Urinary bladder (tissue), 4 donors: ENCODE measurements around the gene PARM1. TPM values are rescaled to one million over a fixed set of nuclear protein-coding genes. Genes with fewer than 3 reads are reported as not detected.

Source experiments
- DNase-seq: peaks from one replicate; pipeline ENCODE4 v3.0.0-alpha.2; 2015; ENCODE audit errors: extremely low spot score
- H3K27ac ChIP-seq: one replicate; pipeline ENCODE4 v1.5.1; 2013; ENCODE audit warnings: low read depth, mild to moderate bottlenecking, moderate library complexity
- H3K36me3 ChIP-seq: one replicate; pipeline ENCODE4 v1.6.1; 2013; ENCODE audit warnings: mild to moderate bottlenecking, moderate library complexity; ENCODE audit not compliant: insufficient read depth
- H3K4me1 ChIP-seq: one replicate; pipeline ENCODE4 v1.6.1; 2013; ENCODE audit warnings: mild to moderate bottlenecking, moderate library complexity; ENCODE audit not compliant: insufficient read depth
- H3K4me3 ChIP-seq: one replicate; pipeline ENCODE4 v1.5.1; 2013; ENCODE audit warnings: low read depth, low read length
- WGBS: extraction: QIAGEN DNeasy Blood & Tissue Kit; methylation state at CpG from one replicate; pipeline ENCODE4 v1.1.7; 2013; 5-methylcytosine and 5-hydroxymethylcytosine counted together
- polyA plus RNA-seq: library from polyadenylated mRNA; stranded (reverse); fragments of 200-250 nt; gene quantifications from one replicate; pipeline ENCODE4 v1.2.3, GENCODE V29; 2013
- total RNA-seq: library from RNA; depleted of rRNA; stranded (reverse); fragments of >200 nt; gene quantifications from one replicate; pipeline ENCODE4 v1.2.3, GENCODE V29; 2014
- donor health status: healthy with polysubstance abuse.
- donor health status: healthy.

Gene PARM1
- total and polyA plus RNA-seq, 2 donors: 81.3 to 139 TPM

GRCh38 chr4:74926007-74926406 is 6.9 kb upstream of the PARM1 start:
- WGBS: 81% methylated on average over 1 of the region's 1 CpG
- Histone ChIP-seq H3K4me1 (no peaks in the 10 kb centered on the region), H3K36me3 (no peaks in the 10 kb centered on the region), H3K4me3 (no peak overlapping the region), H3K27ac (no peak overlapping the region)
- DNase-seq: no peak

GRCh38 chr4:74930162-74930561 is 2.8 kb upstream of the PARM1 start:
- Histone ChIP-seq H3K4me3 (no peak overlapping the region), H3K4me1 (no peaks in the 10 kb centered on the region), H3K36me3 (no peaks in the 10 kb centered on the region), H3K27ac (no peak overlapping the region)
- no peak for DNase-seq
- 92% methylated on average over 4 of the region's 4 CpGs for WGBS

- no peaks in the 10 kb centered on the region for H3K4me1 ChIP-seq
- H3K36me3 ChIP-seq: no peaks in the 10 kb centered on the region
- DNase-seq: no peak
- H3K27ac ChIP-seq: no peak overlapping the region
- H3K4me3 ChIP-seq: no peak overlapping the region
- 86% methylated on average over 2 of the region's 2 CpGs for WGBS
Measured at GRCh38 chr4:74931376-74931775, 1.5 kb upstream of the PARM1 start.

GRCh38 chr4:74932010-74932409 is 906 bp upstream of the PARM1 start:
- H3K4me1 ChIP-seq: no peaks in the 10 kb centered on the region
- H3K36me3 ChIP-seq: no peaks in the 10 kb centered on the region
- H3K27ac ChIP-seq: no peak overlapping the region
- 71% methylated on average over 6 of the region's 6 CpGs for WGBS
- H3K4me3 ChIP-seq: no peak overlapping the region
- DNase-seq: no peak

GRCh38 chr4:74933562-74934015 is 673 bp downstream of the PARM1 start:
- WGBS: under 1% methylated on average over 28 of the region's 28 CpGs
- H3K36me3 ChIP-seq: no peaks in the 10 kb centered on the region
- no peak for DNase-seq
- peak overlapping the region; percentile 68 for H3K27ac ChIP-seq
- H3K4me3 ChIP-seq: peak overlapping the region; percentile 76
- no peaks in the 10 kb centered on the region for H3K4me1 ChIP-seq

DNA sequence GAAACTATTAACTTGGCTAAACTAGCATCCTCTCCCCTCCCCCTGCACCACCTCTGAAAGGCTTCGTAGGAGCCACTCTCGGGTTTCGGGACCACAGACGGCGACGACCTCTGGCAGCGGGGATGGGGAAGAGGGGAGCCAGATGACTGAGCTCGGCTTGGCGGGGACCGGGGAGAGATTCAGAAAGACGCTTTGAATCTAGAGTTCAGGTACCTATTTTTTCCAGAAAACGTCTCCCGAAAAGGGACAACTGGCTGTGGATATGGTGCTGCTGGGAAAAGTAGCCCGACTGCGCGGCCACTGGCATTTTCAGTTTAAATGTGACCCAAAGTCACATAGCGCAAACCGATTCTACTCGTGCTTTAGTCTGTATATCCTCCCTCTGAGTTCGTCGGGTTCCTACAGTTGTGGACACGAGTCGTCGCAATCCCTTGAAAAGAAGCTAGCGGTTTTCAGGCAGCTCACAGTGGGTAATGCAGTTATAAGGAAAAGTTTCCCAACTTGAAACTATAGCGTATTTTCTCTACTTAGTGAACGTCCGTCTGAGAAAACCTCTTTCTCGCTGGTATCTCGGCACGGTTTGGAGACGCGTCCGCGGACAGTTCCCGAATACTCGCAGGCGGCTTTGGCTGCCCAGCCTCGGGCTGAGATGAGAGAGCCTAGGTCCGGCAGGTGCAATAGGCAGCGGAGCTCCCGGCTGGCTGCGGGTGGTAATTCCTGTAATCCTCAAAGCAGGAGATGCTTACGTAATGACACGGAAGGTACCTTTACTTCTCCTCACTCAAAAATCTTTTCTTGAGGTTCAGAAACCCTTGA is 1.3 kb downstream of the PARM1 start:
- WGBS: under 1% methylated on average over 45 of the region's 45 CpGs
- H3K4me3 ChIP-seq: peak overlapping the region; percentile 76
- H3K4me1 ChIP-seq: no peaks in the 10 kb centered on the region
- H3K36me3 ChIP-seq: no peaks in the 10 kb centered on the region
- peak; percentile 32 for DNase-seq
- H3K27ac ChIP-seq: peak overlapping the region; percentile 41

- H3K27ac ChIP-seq: no peak overlapping the region
- DNase-seq: no peak
Measured at GRCh38 chr4:74934888-74935287, 2.0 kb downstream of the PARM1 start.

DNA sequence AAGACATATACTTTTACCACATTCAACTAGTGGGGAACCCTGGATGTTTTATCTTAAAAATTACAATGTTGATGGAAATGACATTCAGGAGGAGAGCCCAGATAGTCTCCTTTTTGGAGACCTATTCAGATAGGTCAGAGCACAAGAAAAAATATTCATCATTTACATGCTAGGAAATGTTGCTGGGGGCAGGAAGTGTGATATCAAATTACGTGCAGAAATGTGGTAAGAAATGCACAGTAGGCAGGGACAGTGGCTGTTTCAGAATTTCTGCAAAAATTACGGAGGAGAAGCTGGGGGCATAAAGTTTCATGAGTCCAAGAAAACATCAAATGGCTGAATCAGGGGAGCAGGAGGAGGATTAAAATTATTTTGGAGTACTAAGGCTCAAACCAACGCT is 8.2 kb downstream of the PARM1 start:
- DNase-seq: no peak
- 84% methylated on average over 3 of the region's 3 CpGs for WGBS
- Histone ChIP-seq H3K4me1 (no peaks in the 10 kb centered on the region), H3K4me3 (no peak overlapping the region), H3K36me3 (no peaks in the 10 kb centered on the region), H3K27ac (no peak overlapping the region)

More at GRCh38 chr4:74934888-74935287, 2.0 kb downstream of the PARM1 start:
- 13% methylated on average over 10 of the region's 10 CpGs for WGBS
- Histone ChIP-seq H3K4me3 (peak overlapping the region; percentile 76), H3K4me1 (no peaks in the 10 kb centered on the region), H3K36me3 (no peaks in the 10 kb centered on the region)

GRCh38 chr4:74942251-74942917 is 9.5 kb downstream of the PARM1 start:
- 89% methylated on average over 3 of the region's 3 CpGs for WGBS
- Histone ChIP-seq H3K4me3 (no peak overlapping the region), H3K4me1 (no peaks in the 10 kb centered on the region), H3K36me3 (no peaks in the 10 kb centered on the region), H3K27ac (no peak overlapping the region)
- DNase-seq: no peak

DNA sequence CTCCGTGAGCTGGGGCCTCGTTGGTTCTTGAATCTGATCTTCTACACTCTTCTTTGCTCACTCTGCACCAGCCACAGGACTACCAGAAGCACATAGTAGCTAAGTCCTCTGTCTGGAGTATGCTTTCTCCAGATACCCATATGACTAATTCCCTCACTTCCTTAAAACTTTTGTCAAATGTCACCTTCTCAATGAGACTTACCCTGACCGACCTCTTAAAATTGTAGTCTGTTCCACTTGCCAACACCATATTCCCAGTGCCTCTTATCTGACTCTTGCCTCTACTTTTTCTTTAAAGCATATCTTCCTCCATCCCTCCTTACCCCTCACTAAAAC is 10.0 kb downstream of the PARM1 start:
- Histone ChIP-seq H3K4me3 (no peak overlapping the region), H3K4me1 (no peaks in the 10 kb centered on the region), H3K36me3 (no peaks in the 10 kb centered on the region), H3K27ac (no peak overlapping the region)
- WGBS: 88% methylated on average over 3 of the region's 3 CpGs
- no peak for DNase-seq

DNA sequence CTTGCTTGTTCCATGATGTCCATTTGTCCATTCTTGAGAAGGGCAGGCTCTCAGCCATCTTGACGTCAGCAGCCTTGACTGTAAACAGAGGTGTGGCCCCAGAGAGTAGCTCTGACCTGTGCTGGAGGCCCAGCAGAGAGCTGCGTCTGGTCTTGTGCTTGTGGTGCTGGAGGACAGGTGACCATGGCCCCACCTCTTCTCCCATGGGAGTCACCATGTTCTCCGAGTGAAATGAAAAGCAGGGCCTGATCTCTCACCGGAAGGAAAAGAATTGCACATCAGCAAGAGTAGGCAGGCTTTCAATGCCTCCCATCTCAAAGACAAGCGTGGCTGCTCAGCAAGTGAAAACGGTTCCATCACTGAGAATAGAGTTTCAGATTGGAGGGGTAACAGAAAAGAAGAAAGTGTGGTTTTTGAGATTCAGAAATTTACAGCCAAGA is 11.5 kb downstream of the PARM1 start:
- no peak for DNase-seq
- Histone ChIP-seq H3K4me1 (no peaks in the 10 kb centered on the region), H3K27ac (no peak overlapping the region), H3K4me3 (no peak overlapping the region), H3K36me3 (no peaks in the 10 kb centered on the region)
- WGBS: 77% methylated on average over 6 of the region's 6 CpGs

DNA sequence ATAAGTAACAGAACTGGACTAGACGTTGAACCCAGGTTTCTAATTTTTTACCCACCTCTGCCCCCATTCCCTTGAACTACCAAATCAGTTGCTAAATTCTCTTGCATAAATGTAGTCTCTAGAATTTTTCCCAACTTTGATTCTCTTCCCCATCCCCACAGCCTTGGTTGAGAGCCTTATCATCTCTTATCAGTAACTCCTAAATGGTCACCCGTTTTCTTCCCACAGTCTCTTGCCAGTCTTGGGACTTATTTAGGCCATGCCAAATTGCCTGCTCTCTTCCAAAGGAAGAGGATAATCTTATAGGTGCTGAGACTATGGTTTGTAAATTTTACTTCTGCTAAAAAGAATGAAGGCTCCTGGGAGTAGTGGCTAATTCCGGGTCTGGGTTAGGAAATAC is 13.3 kb downstream of the PARM1 start:
- Histone ChIP-seq H3K4me1 (no peaks in the 10 kb centered on the region), H3K36me3 (no peaks in the 10 kb centered on the region), H3K27ac (no peak overlapping the region), H3K4me3 (no peak overlapping the region)
- DNase-seq: no peak
- WGBS: 70% methylated on average over 3 of the region's 3 CpGs

DNA sequence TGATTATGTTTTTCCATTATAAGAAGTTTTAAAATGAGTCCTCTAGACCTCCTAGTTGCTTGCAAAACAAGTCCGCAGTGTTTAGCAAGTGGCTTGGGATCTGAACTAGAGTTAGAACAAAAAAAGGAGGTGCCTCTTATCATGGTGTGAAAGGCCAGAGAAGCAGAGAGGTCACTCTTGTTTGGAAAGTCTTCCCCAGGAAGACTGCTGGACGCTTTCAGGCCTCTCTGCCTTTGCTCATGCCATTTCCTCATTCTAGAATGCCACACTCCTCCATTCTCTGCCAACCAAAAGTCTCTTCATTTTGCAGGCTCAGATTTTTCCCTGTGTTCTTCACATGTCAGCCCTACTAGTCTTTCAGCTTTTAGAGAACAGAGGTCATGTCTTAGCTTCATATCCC is 14.9 kb downstream of the PARM1 start:
- H3K4me1 ChIP-seq: no peaks in the 10 kb centered on the region
- WGBS: 81% methylated on average over 2 of the region's 2 CpGs
- H3K27ac ChIP-seq: no peak overlapping the region
- DNase-seq: no peak
- no peaks in the 10 kb centered on the region for H3K36me3 ChIP-seq
- no peak overlapping the region for H3K4me3 ChIP-seq

DNA sequence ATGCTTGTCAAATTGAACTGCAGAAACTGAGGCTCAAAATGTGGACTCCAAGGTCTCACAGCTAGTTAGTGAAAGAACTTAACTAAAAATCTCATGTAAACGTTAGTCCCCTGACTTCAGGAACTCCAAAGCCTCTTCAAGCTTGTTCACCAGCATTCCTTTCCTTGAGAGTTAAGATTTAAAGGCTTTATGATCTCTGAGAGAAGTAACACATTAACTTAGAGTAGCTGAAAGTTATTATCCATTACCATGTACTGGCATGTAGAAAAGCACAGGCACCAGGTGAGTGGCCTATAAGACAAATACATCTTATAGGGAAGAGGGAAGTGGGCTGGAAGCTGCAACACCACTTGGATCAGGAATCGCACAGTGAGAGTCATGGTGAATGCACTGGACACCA is 15.3 kb downstream of the PARM1 start:
- WGBS: 57% methylated on average over 2 of the region's 2 CpGs
- Histone ChIP-seq H3K4me3 (no peak overlapping the region), H3K36me3 (no peaks in the 10 kb centered on the region), H3K4me1 (no peaks in the 10 kb centered on the region), H3K27ac (no peak overlapping the region)
- peak; percentile 43 for DNase-seq
